Osteoblast (primary cell): Measurements from ENCODE around the gene PRKCA. TPM values are rescaled to one million over a fixed set of nuclear protein-coding genes. Genes with fewer than 3 reads are reported as not detected.

ENCODE experiments used
- DNase-seq: peaks from one replicate; pipeline ENCODE4 v3.0.0; 2011; ENCODE audit warnings: low spot score, mixed read lengths; ENCODE audit not compliant: insufficient read length; ENCODE audit errors: missing footprints
- H2AFZ ChIP-seq: 2 replicates; pipeline ENCODE4 v1.6.0; 2011; ENCODE audit warnings: mild to moderate bottlenecking, low read length
- H3K27ac ChIP-seq: 2 replicates; pipeline ENCODE4 v1.5.1; 2011; ENCODE audit warnings: mild to moderate bottlenecking, low read depth, low read length, moderate library complexity
- H3K27me3 ChIP-seq: 2 replicates; pipeline ENCODE4 v1.6.0; 2012; ENCODE audit warnings: mild to moderate bottlenecking, control low read depth, inconsistent platforms, low read length, moderate library complexity; ENCODE audit not compliant: insufficient read depth
- H3K36me3 ChIP-seq: 2 replicates; pipeline ENCODE4 v1.5.1; 2011; ENCODE audit warnings: mild to moderate bottlenecking, low read length, control low read depth, moderate library complexity; ENCODE audit not compliant: insufficient read depth
- H3K4me1 ChIP-seq: 2 replicates; pipeline ENCODE4 v1.5.1; 2011; ENCODE audit warnings: mild to moderate bottlenecking, low read length, control low read depth, moderate library complexity; ENCODE audit not compliant: insufficient read depth
- H3K4me2 ChIP-seq: 2 replicates; pipeline ENCODE4 v1.6.0; 2011; ENCODE audit warnings: mild to moderate bottlenecking, low read length; ENCODE audit not compliant: insufficient read depth
- H3K4me3 ChIP-seq: fragments of 200-600 bp; sonication (generic); 3 replicates; pipeline ENCODE4 v1.5.1; 2012; ENCODE audit warnings: mild to moderate bottlenecking, low read length, inconsistent platforms; ENCODE audit not compliant: insufficient read depth
- H3K79me2 ChIP-seq: 2 replicates; pipeline ENCODE4 v1.6.0; 2012; ENCODE audit warnings: mild to moderate bottlenecking, low read length, control low read depth, inconsistent platforms; ENCODE audit not compliant: insufficient read depth
- H3K9me3 ChIP-seq: 2 replicates; pipeline ENCODE4 v1.5.1; 2011; ENCODE audit warnings: low read depth, low read length, control low read depth
- H4K20me1 ChIP-seq: 2 replicates; pipeline ENCODE4 v1.6.0; 2012; ENCODE audit warnings: mild to moderate bottlenecking, low read length, control low read depth; ENCODE audit not compliant: insufficient read depth
- total RNA-seq: library from RNA; depleted of rRNA; stranded (reverse); fragments of >200 nt; gene quantifications from 2 replicates; pipeline ENCODE4 v1.2.3, GENCODE V29; 2012
- TF ChIP-seq, protein P1 (sequence below): IDR thresholded peaks from 2 replicates; pipeline ENCODE4 v1.5.1; 2011; ENCODE audit warnings: mild to moderate bottlenecking, low read depth, low read length, moderate library complexity; ENCODE audit errors: extremely low read depth

PRKCA gene
- total RNA-seq, 1 donor: 46.0 TPM

DNA sequence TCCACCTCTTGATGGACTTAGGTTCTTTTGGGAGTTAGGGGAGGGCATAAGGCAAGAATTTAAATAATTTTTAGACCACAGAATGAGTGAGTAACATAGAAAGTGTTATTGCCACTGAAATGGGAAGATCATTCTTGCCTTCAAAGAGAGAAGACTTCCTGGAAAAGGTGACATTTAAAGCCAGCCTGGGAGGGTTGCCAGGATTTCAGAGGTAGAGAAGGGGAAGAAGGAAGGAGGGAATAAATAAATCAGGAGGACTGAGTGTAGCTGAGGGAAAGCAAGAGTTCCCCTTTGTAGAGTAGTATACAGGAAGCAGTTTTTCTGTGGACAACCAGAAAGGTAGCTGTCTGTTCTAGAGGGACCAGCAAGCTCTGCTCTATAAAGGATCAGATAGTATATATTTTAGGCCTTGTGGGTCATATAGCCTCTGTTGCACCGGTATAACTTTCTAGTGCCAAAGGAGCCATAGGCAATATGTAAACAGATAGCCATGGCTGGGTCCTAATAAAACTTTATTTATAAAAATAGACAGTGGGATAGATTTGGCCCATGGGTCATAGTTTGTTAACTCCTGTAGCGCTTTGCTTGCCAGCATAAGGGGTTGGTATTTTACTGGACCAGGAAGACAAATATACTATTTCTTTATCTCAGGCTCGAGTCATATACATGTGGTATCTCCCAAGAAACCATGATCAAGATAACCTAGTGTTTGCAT, 385.3 kb downstream of the PRKCA start:
- H4K20me1 ChIP-seq: peaks cover 36% of the 10 kb centered on the region

DNA sequence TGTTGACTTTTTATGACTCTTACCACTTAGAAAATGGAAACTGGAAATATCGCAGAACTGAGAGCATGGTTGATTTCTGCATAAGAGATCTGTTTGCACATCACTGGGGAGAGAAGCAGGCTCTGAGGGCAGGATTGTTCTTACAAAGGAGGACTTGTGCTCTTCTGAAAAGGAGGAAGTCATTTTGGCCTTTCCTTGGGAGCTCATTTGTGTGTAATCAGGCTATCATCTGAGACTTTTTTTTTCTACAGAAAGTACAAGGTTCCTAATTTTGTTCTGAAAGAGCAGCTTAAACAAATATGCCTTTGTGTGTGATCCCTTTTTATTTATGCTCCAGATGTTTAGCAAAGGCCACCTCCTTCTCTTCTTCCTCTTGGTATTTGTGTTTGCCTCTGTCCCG, 386.8 kb downstream of the PRKCA start:
- H3K79me2 ChIP-seq: no peaks in the 10 kb centered on the region
- peaks cover 12% of the 10 kb centered on the region for H3K4me1 ChIP-seq
- H3K4me2 ChIP-seq: no peak overlapping the region
- TF ChIP-seq, protein P1, sequence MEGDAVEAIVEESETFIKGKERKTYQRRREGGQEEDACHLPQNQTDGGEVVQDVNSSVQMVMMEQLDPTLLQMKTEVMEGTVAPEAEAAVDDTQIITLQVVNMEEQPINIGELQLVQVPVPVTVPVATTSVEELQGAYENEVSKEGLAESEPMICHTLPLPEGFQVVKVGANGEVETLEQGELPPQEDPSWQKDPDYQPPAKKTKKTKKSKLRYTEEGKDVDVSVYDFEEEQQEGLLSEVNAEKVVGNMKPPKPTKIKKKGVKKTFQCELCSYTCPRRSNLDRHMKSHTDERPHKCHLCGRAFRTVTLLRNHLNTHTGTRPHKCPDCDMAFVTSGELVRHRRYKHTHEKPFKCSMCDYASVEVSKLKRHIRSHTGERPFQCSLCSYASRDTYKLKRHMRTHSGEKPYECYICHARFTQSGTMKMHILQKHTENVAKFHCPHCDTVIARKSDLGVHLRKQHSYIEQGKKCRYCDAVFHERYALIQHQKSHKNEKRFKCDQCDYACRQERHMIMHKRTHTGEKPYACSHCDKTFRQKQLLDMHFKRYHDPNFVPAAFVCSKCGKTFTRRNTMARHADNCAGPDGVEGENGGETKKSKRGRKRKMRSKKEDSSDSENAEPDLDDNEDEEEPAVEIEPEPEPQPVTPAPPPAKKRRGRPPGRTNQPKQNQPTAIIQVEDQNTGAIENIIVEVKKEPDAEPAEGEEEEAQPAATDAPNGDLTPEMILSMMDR: no peak
- no peak for DNase-seq
- H3K27ac ChIP-seq: no peak overlapping the region
- peaks cover 41% of the 10 kb centered on the region for H3K36me3 ChIP-seq
- H2AFZ ChIP-seq: no peak overlapping the region
- H3K27me3 ChIP-seq: no peaks in the 10 kb centered on the region
- no peaks in the 10 kb centered on the region for H3K9me3 ChIP-seq
- peaks cover 23% of the 10 kb centered on the region for H4K20me1 ChIP-seq
- H3K4me3 ChIP-seq: no peak overlapping the region

More for the DNA sequence above, 385.3 kb downstream of the PRKCA start:
- no peaks in the 10 kb centered on the region for H3K79me2 ChIP-seq
- no peaks in the 10 kb centered on the region for H3K9me3 ChIP-seq
- H3K27ac ChIP-seq: no peak overlapping the region
- no peak overlapping the region for H3K4me3 ChIP-seq
- no peak for DNase-seq
- H3K36me3 ChIP-seq: peaks cover 32% of the 10 kb centered on the region
- no peaks in the 10 kb centered on the region for H3K27me3 ChIP-seq
- no peak overlapping the region for H2AFZ ChIP-seq
- TF ChIP-seq, protein P1: no peak
- peaks cover 17% of the 10 kb centered on the region for H3K4me1 ChIP-seq
- no peak overlapping the region for H3K4me2 ChIP-seq

DNA sequence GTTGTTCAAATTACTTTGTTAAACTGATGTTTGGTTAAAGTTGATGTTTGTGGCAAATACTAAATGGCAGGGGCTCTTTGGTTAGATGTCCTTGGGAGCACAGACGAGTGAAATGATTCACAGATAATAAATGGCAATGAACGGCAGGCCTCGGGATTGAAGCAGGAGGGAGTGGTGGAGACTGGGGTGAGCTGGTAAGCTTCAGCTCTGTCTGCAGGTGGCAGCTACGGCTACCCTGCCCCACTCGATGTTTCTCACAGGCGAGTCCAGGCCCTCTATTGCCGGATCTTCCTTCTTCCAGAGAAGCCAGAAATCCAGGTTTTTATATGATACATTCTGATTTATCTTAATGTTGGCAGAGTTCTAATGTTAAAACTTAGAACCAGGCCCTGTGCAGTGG, 387.8 kb downstream of the PRKCA start:
- Histone ChIP-seq H3K27ac (no peak overlapping the region), H3K4me2 (no peak overlapping the region), H3K27me3 (no peaks in the 10 kb centered on the region), H2AFZ (no peak overlapping the region), H3K4me1 (peaks cover 12% of the 10 kb centered on the region), H3K36me3 (peaks cover 41% of the 10 kb centered on the region), H4K20me1 (peaks cover 17% of the 10 kb centered on the region), H3K4me3 (no peak overlapping the region), H3K9me3 (no peaks in the 10 kb centered on the region), H3K79me2 (no peaks in the 10 kb centered on the region)
- TF ChIP-seq, protein P1: no peak
- DNase-seq: no peak

DNA sequence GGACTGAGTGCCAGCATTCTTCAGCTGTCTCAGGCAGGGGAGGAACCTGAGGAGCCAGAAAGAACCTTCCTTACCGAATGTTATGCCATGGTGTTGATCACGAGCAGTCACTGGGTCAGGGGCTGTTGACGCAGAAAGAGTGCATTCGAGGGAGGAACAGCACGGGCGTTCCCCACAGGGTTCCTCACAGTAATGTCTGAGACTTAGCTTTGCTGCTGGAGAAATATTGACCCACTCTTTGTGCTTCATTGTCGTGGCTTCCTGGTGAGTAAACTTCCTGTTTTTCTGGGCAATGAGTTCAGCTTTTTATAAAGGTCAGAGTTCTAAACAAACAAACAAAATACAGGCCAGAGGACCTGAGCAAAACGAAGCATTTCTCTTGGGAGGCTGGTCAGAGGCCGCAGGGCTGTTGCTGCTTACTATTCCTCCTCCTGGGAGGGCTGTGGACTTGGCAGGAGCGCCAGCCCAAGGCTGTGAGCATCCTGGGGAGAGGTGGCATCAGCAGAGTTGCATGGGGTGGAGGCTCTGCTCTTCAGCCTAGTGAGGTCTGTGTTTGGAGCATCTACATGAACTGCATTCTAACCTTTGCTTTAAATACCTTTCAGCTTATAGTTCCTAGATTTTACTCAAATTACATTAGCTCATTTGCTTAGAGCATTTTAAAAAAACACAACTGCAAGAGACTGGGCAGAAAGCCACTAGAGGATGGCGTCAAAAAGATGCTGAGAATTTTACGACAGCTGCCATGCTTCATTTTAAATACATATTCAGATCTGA, 389.4 kb downstream of the PRKCA start:
- TF ChIP-seq, protein P1: no peak
- no peaks in the 10 kb centered on the region for H3K9me3 ChIP-seq
- no peaks in the 10 kb centered on the region for H3K27me3 ChIP-seq
- DNase-seq: peak; percentile 84
- peak overlapping the region; percentile 26 for H2AFZ ChIP-seq
- H3K4me1 ChIP-seq: peaks cover 12% of the 10 kb centered on the region
- peaks cover 11% of the 10 kb centered on the region for H4K20me1 ChIP-seq
- peaks cover 48% of the 10 kb centered on the region for H3K36me3 ChIP-seq
- peak overlapping the region; percentile 1 for H3K4me2 ChIP-seq
- peak overlapping the region; percentile 52 for H3K27ac ChIP-seq
- H3K4me3 ChIP-seq: no peak overlapping the region
- H3K79me2 ChIP-seq: no peaks in the 10 kb centered on the region
